Measurements from ENCODE around the gene ZNF341. TPM values are rescaled to one million over a fixed set of nuclear protein-coding genes. Genes with fewer than 3 reads are reported as not detected.

ZNF341 gene
- total RNA-seq, 1 donor from 2014 or later, result 1.8 TPM

Other genes starting within 250 kb of the ZNF341 start
- 16.5 TPM for gene CBFA2T2, start 241.9 kb upstream of the ZNF341 start, total RNA-seq
- gene C20orf144, start 69.7 kb upstream of the ZNF341 start, total RNA-seq, result not detected
- gene ACTL10, start 65.1 kb upstream of the ZNF341 start, total RNA-seq, result 0.10 TPM
- 46.5 TPM for gene NECAB3, start 57.6 kb upstream of the ZNF341 start, total RNA-seq
- gene E2F1, start 45.6 kb upstream of the ZNF341 start, total RNA-seq, result 5.5 TPM
- 6.7 TPM for gene PXMP4, start 11.7 kb upstream of the ZNF341 start, total RNA-seq
- gene CHMP4B, start 79.4 kb downstream of the ZNF341 start, total RNA-seq, result 56.0 TPM